HL-60 (cell line): ENCODE results near the gene SNRPA1.

Source experiments
- POLR2AphosphoS5 ChIP-seq: IDR thresholded peaks from 2 replicates; pipeline ENCODE4 v1.6.1; 2012; ENCODE audit warnings: low read depth
- REST ChIP-seq: IDR thresholded peaks from 2 replicates; pipeline ENCODE4 v1.6.1; 2012; ENCODE audit warnings: low read depth; ENCODE audit not compliant: insufficient replicate concordance

GRCh38 chr15:101309436-101310160 lies 14.6 kb upstream of the SNRPA1 start:
- no peak for TF ChIP-seq REST
- no peak for TF ChIP-seq POLR2AphosphoS5
